Endothelial cell of umbilical vein (primary cell): ENCODE data around the gene ICE1. TPM values are rescaled to one million over a fixed set of nuclear protein-coding genes. Genes with fewer than 3 reads are reported as not detected.
A peak's percentile ranks its signal among the peaks of the same experiment; 100 is the strongest.

Source experiments
- BruUV-seq: library from RNA; stranded (reverse); fragments of 400-500 nt; replicated peaks from 2 replicates; lab custom pipeline; 2021; lab: Mats Ljungman, UMichigan
- CTCF ChIA-PET: fragments of 300-600, 350-600 bp; sonication (Branson Sonifier 250); formaldehyde crosslinking; loops from one replicate; lab custom pipeline; 2021; ENCODE audit warnings: antibody characterized with exemption, inconsistent platforms; lab: Charles Lee
- POLR2A ChIA-PET: fragments of 300-600, 350-600 bp; sonication (Branson Sonifier 250); formaldehyde crosslinking; loops from one replicate; lab custom pipeline; 2021; ENCODE audit warnings: antibody characterized with exemption, inconsistent platforms; lab: Charles Lee
- DNase-seq: peaks from one replicate; pipeline ENCODE4 v3.0.0-alpha.2; 2011; ENCODE audit warnings: low read depth, low spot score
- FAIRE-seq: peaks from 2 replicates; lab custom pipeline; 2011; peaks lifted over from hg19 to GRCh38; lab: Jason Lieb, UNC
- H2AFZ ChIP-seq: 2 replicates; pipeline ENCODE4 v1.6.0; 2012; ENCODE audit warnings: low read depth, low read length, control low read depth, inconsistent platforms
- H3K27ac ChIP-seq: 2 replicates; pipeline ENCODE4 v1.5.1; 2011; ENCODE audit warnings: low read depth, mild to moderate bottlenecking, control low read depth, low read length, moderate library complexity; ENCODE audit not compliant: insufficient read depth
- H3K27me3 ChIP-seq, 2 experiments: 2 replicates each; pipeline versions ENCODE4 v1.6.0 to v1.6.1; 2011; ENCODE audit warnings: low read length in 2 of 2, mixed read lengths in 1 of 2; ENCODE audit not compliant: control insufficient read depth in 2 of 2, insufficient read depth in 2 of 2
- H3K36me3 ChIP-seq, 2 experiments: 2 replicates in 1 of 2; 3 replicates in 1 of 2; pipeline ENCODE4 v1.5.1; 2011; ENCODE audit warnings: low read length in 2 of 2, mild to moderate bottlenecking in 1 of 2, moderate library complexity in 1 of 2; ENCODE audit not compliant: control insufficient read depth in 2 of 2, insufficient read depth in 2 of 2; ENCODE audit errors: extremely low read depth in 1 of 2
- H3K4me1 ChIP-seq: 3 replicates; pipeline ENCODE4 v1.5.1; 2011; ENCODE audit warnings: mild to moderate bottlenecking, low read length; ENCODE audit not compliant: control insufficient read depth, insufficient read depth; ENCODE audit errors: extremely low read depth
- H3K4me2 ChIP-seq: 2 replicates; pipeline ENCODE4 v1.6.1; 2011; ENCODE audit warnings: low read length, control low read depth, mixed read lengths; ENCODE audit not compliant: insufficient read depth
- H3K4me3 ChIP-seq, 3 experiments: fragments of 200-600 bp in 1 of 3; sonication (generic), shearing (Covaris generic) in 1 of 3; replicated peaks in 1 of 3; 2 replicates each; pipeline ENCODE4 v1.5.1; 2011 to 2016; ENCODE audit warnings: control low read depth in 3 of 3, low read length in 3 of 3, mild to moderate bottlenecking in 2 of 3, inconsistent platforms in 1 of 3, low read depth in 1 of 3, moderate library complexity in 1 of 3; ENCODE audit not compliant: insufficient read depth in 1 of 3
- H3K79me2 ChIP-seq: 2 replicates; pipeline ENCODE4 v1.6.0; 2012; ENCODE audit warnings: low read length, inconsistent platforms; ENCODE audit not compliant: control insufficient read depth, insufficient read depth
- H3K9ac ChIP-seq: replicated peaks from 2 replicates; pipeline ENCODE3; 2011; ENCODE audit warnings: low read length, control low read depth; ENCODE audit not compliant: insufficient read depth; ENCODE audit errors: extremely low read depth
- H3K9me1 ChIP-seq: replicated peaks from 3 replicates; pipeline ENCODE4 v1.6.0; 2011; ENCODE audit warnings: mild to moderate bottlenecking, low read length; ENCODE audit not compliant: control insufficient read depth, insufficient read depth; ENCODE audit errors: extremely low read depth
- H3K9me3 ChIP-seq: replicated peaks from 2 replicates; pipeline ENCODE4 v1.5.1; 2012; ENCODE audit warnings: low read length, inconsistent platforms; ENCODE audit not compliant: control insufficient read depth, insufficient read depth
- H4K20me1 ChIP-seq: replicated peaks from 2 replicates; pipeline ENCODE3; 2011; ENCODE audit warnings: mild to moderate bottlenecking, low read length; ENCODE audit not compliant: control insufficient read depth, insufficient read depth; ENCODE audit errors: extremely low read depth
- EZH2 ChIP-seq: IDR thresholded peaks from 2 replicates; pipeline ENCODE4 v1.6.1; 2012; ENCODE audit warnings: borderline replicate concordance, low read depth, mild to moderate bottlenecking, moderate library complexity, low read length, inconsistent platforms; ENCODE audit not compliant: severe bottlenecking
- FOS ChIP-seq: IDR thresholded peaks from 2 replicates; pipeline ENCODE4 v1.6.1; 2011; ENCODE audit warnings: mild to moderate bottlenecking, low read length, moderate library complexity, borderline replicate concordance; ENCODE audit not compliant: insufficient read depth
- GATA2 ChIP-seq: IDR thresholded peaks from 2 replicates; pipeline ENCODE4 v1.7.0; 2011; ENCODE audit warnings: low read depth, mild to moderate bottlenecking, moderate library complexity, mixed read lengths, low read length; ENCODE audit not compliant: insufficient read length, insufficient read depth
- JUN ChIP-seq: IDR thresholded peaks from 2 replicates; pipeline ENCODE4 v1.6.1; 2011; ENCODE audit warnings: borderline replicate concordance, low read depth; ENCODE audit not compliant: insufficient read length, insufficient read depth
- MYC ChIP-seq: IDR thresholded peaks from one replicate; pipeline ENCODE4 v1.6.1; 2011; ENCODE audit warnings: mild to moderate bottlenecking, low read depth, low read length
- POLR2A ChIP-seq: IDR thresholded peaks from 2 replicates; pipeline ENCODE4 v1.6.1; 2012; ENCODE audit warnings: low read depth, mild to moderate bottlenecking, control low read depth, low read length
- POLR2AphosphoS5 ChIP-seq: IDR thresholded peaks from 2 replicates; pipeline ENCODE4 v1.6.1; 2012; ENCODE audit warnings: low read depth, mild to moderate bottlenecking, control low read depth, low read length, moderate library complexity; ENCODE audit not compliant: insufficient read depth
- dilution Hi-C: fragments of 300-500 bp; cut with MboI; formaldehyde crosslinking; loops from one replicate; pipeline ENCODE4 v1.15.0; 2019; ENCODE audit warnings: low sequenced_read_pairs; ENCODE audit not compliant: extremely low pct_ligation_motif_present
- intact Hi-C: fragments of 100-400 bp; cut with micrococcal nuclease; formaldehyde crosslinking; loops from one replicate; pipeline ENCODE4 v1.10.0; 2022
- polyA plus RNA-seq, 4 experiments: library from polyadenylated mRNA; depleted of rRNA in 3 of 4; stranded (reverse) in 3 of 4; unstranded in 1 of 4; fragments of >200 nt; gene quantifications; 2 replicates each; pipeline versions ENCODE4 v1.2.1 to v1.2.3, GENCODE V29; 2011 to 2012; ENCODE audit warnings: missing spikeins in 1 of 4
- total RNA-seq: library from RNA; stranded (reverse); gene quantifications from 2 replicates; pipeline ENCODE4 v1.2.3, GENCODE V29; 2021
- TF ChIP-seq, protein P1 (sequence below): IDR thresholded peaks from 2 replicates; pipeline ENCODE4 v1.6.1; 2011; ENCODE audit not compliant: insufficient read depth, insufficient read length
- TF ChIP-seq, protein P2 (sequence below), 2 donors: IDR thresholded peaks; 1 replicate in 1 of 2; 2 replicates in 1 of 2; pipeline ENCODE4 v1.5.1; 2011; ENCODE audit warnings: low read length in 2 of 2, mild to moderate bottlenecking in 2 of 2, moderate library complexity in 2 of 2, control low read depth in 1 of 2, inconsistent platforms in 1 of 2, low read depth in 1 of 2; ENCODE audit not compliant: insufficient read depth in 1 of 2; ENCODE audit errors: extremely low read depth in 1 of 2

Gene ICE1
- total and polyA plus RNA-seq, 2 donors (not counting 3 experiments of a cell fraction or from before 2014, with no cell fraction given) = 8.8 to 29.1 TPM

DNA sequence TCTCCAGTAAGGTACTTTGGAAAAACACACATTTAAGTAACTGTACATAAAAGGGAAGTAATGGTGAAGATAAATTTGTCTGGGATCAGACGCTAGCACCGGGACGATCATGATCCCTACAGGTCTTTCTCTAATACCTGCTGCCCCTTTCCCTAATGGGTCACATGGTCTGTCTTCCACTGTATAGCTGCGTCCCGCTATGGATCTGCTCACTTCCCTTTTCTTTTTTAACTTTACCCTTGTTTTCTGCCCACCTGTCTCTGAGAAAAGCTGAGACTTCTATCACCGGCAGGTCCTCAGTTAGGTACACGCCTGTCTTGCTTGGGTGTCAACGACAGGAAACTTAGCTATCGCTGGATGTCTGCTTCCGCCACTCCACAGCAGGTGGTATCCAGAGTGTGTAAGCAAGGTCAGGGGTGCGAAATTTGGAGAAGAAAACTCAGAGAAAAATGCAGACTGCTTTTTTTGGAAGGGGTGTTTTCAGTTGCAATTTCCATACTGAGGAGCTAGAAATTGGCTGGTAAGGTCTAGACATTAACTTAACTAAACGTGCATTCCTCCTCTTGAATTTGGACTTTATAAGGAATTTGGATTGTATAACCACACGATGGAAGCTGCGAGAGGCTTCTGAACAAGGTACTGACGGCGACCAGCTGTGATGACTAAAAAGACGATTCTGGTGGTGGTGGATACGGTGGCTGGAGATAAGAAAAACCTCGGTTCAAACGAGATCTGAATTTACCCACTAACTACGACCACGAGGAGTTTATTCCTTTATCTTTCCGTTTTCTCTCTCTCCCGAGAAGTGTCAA is 1.1 kb upstream of the ICE1 start:
- peak overlapping the region; percentile 78 for H3K9ac ChIP-seq
- peaks cover 28% of the 10 kb centered on the region for H3K4me1 ChIP-seq
- H3K27ac ChIP-seq = peak overlapping the region; percentile 70
- peaks cover 37% of the 10 kb centered on the region for H3K79me2 ChIP-seq
- no peaks in the 10 kb centered on the region for H3K36me3 ChIP-seq
- H3K9me1 ChIP-seq = no peaks in the 10 kb centered on the region
- ChIA-PET POLR2A (no interaction called here), CTCF (interaction anchor here (1.0 kb wide), 1 partner anchor 279 kb away, joined by 4 read pairs; no protein-coding TSS in a partner anchor)
- H2AFZ ChIP-seq = peak overlapping the region; percentile 85
- peak; percentile 2 for DNase-seq
- no peaks in the 10 kb centered on the region for H4K20me1 ChIP-seq
- BruUV-seq = TSS peak; percentile 75
- intact Hi-C loops = no loop called here
- no peaks in the 10 kb centered on the region for H3K27me3 ChIP-seq
- peak overlapping the region; percentile 85 for H3K4me2 ChIP-seq
- dilution Hi-C loops = no loop called here
- no peaks in the 10 kb centered on the region for H3K9me3 ChIP-seq
- peak; percentile 55 for FAIRE-seq
- peak overlapping the region; percentile 28 to 78 (median 71) for H3K4me3 ChIP-seq
- no peak for TF ChIP-seq MYC
- TF ChIP-seq, protein P1, sequence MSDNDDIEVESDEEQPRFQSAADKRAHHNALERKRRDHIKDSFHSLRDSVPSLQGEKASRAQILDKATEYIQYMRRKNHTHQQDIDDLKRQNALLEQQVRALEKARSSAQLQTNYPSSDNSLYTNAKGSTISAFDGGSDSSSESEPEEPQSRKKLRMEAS = no peak
- no peak for TF ChIP-seq POLR2AphosphoS5
- no peak for TF ChIP-seq GATA2
- no peak for TF ChIP-seq EZH2
- TF ChIP-seq, protein P2, sequence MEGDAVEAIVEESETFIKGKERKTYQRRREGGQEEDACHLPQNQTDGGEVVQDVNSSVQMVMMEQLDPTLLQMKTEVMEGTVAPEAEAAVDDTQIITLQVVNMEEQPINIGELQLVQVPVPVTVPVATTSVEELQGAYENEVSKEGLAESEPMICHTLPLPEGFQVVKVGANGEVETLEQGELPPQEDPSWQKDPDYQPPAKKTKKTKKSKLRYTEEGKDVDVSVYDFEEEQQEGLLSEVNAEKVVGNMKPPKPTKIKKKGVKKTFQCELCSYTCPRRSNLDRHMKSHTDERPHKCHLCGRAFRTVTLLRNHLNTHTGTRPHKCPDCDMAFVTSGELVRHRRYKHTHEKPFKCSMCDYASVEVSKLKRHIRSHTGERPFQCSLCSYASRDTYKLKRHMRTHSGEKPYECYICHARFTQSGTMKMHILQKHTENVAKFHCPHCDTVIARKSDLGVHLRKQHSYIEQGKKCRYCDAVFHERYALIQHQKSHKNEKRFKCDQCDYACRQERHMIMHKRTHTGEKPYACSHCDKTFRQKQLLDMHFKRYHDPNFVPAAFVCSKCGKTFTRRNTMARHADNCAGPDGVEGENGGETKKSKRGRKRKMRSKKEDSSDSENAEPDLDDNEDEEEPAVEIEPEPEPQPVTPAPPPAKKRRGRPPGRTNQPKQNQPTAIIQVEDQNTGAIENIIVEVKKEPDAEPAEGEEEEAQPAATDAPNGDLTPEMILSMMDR (IDR thresholded peaks at IDR 0.05; ENCODE audit: extremely low read depth in 1 of 2, insufficient read depth in 1 of 2, low read depth in 1 of 2, low read length in 2 of 2) = no peak
- no peak for TF ChIP-seq POLR2A
- TF ChIP-seq FOS = no peak
- TF ChIP-seq JUN = no peak
